ENCODE measurements around the gene PCDHGA10. TPM values are rescaled to one million over a fixed set of nuclear protein-coding genes. Genes with fewer than 3 reads are reported as not detected.

PCDHGA10 gene
- total RNA-seq, result 10 to 100 TPM in 2 of 4 donors, 1 to 10 TPM in 2; 7.0 to 23.6 (median 10.3) TPM

- Histone ChIP-seq H3K4me1 (no peaks in the 10 kb centered on the region), H3K27ac (no peak within 1 kb of the TSS), H3K9me3 (peaks cover 52% of the 10 kb centered on the region), H3K4me3 (peak within 1 kb of the TSS; percentile 36), H3K36me3 (no peaks in the 10 kb centered on the region), H3K27me3 (peaks cover 3% of the 10 kb centered on the region)
- no peak for DNase-seq (ENCODE audit: low spot score in 2 of 2)
- WGBS, result 20% methylated on average over 28 of the region's 31 CpGs
- peak; percentile 17 to 47 for TF ChIP-seq CTCF (IDR thresholded peaks at IDR 0.05)
- TF ChIP-seq POLR2A (IDR thresholded peaks at IDR 0.05), result no peak
These were observed at the start of gene PCDHGA10 for GRCh38 chr5:141412854-141413539. TSS of gene PCDHGA10 (plus strand) at chr5:141412987. CDS start at chr5:141413176, 189 bp downstream.

GRCh38 chr5:141363952-141364660 lies 48.7 kb upstream of the PCDHGA10 start, which contains the start of gene PCDHGA5:
TSS of gene PCDHGA5 (plus strand) at chr5:141364162. CDS start at chr5:141364331, 169 bp downstream.
- 27% methylated on average over 34 of the region's 34 CpGs for WGBS
- H3K9me3 ChIP-seq, result peaks cover 61% of the 10 kb centered on the region
- H3K27ac ChIP-seq, result no peak within 1 kb of the TSS
- H3K36me3 ChIP-seq, result no peaks in the 10 kb centered on the region
- no peak for TF ChIP-seq CTCF (IDR thresholded peaks at IDR 0.05)
- TF ChIP-seq EP300 (IDR thresholded peaks at IDR 0.05), result no peak
- no peak for TF ChIP-seq POLR2AphosphoS5 (IDR thresholded peaks at IDR 0.05)
- no peak for TF ChIP-seq POLR2A (IDR thresholded peaks at IDR 0.05)
- no peak for DNase-seq (ENCODE audit: low spot score in 2 of 2)
- peaks cover 26% of the 10 kb centered on the region for H3K27me3 ChIP-seq
- peaks cover 3% of the 10 kb centered on the region for H3K4me1 ChIP-seq
- H3K4me3 ChIP-seq, result peak within 1 kb of the TSS; percentile 4

GRCh38 chr5:141366016-141366896 lies 46.5 kb upstream of the PCDHGA10 start:
- no peak overlapping the region for H3K4me3 ChIP-seq
- no peak for DNase-seq (ENCODE audit: low spot score in 2 of 2)
- 34% methylated on average over 34 of the region's 46 CpGs for WGBS
- peaks cover 28% of the 10 kb centered on the region for H3K27me3 ChIP-seq
- TF ChIP-seq POLR2AphosphoS5 (IDR thresholded peaks at IDR 0.05), result no peak
- TF ChIP-seq EP300 (IDR thresholded peaks at IDR 0.05), result no peak
- TF ChIP-seq CTCF (IDR thresholded peaks at IDR 0.05), result no peak
- no peak for TF ChIP-seq POLR2A (IDR thresholded peaks at IDR 0.05)
- H3K9me3 ChIP-seq, result peaks cover 57% of the 10 kb centered on the region
- peaks cover 3% of the 10 kb centered on the region for H3K4me1 ChIP-seq
- no peaks in the 10 kb centered on the region for H3K36me3 ChIP-seq
- no peak overlapping the region for H3K27ac ChIP-seq

DNA sequence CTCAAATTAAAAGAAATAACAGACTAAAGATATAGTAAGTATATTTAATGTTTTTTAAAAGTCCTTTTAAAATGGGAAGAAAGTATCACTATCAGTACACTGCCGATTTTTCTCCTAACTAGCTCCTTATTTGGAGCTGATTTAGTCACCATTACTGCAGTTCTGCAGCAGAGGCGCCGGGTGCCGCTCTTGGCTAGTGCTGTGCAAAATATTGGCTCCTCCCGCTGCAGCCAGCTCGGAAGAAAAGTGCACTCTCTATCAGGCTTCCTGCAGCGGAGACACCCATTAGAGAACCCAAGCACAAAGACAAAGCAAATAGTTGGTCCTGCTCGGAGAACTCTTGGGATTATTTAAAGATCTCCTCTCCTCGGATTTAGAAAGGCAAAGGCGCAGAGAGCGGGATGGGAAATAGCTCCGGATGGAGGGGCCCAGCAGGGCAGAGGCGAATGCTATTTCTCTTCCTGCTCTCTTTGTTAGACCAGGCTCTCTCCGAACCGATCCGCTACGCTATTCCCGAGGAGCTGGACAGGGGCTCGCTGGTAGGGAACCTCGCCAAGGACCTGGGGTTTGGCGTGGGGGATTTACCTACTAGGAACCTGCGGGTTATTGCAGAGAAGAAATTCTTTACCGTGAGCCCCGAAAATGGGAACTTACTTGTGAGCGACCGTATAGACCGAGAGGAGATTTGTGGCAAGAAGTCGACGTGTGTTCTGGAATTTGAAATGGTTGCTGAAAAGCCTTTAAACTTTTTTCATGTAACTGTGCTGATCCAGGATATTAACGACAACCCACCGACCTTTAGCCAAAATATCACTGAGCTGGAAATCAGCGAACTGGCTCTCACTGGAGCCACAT lies 42.6 kb upstream of the PCDHGA10 start, which contains the start of gene PCDHGB3:
PCDHGB3 (plus strand) TSS at position 249 of the 855 bp plus-strand sequence; CDS start at position 402, 153 bp downstream.
- TF ChIP-seq CTCF (IDR thresholded peaks at IDR 0.05) (peak in 1 of 2 donors; percentile 27), POLR2A (IDR thresholded peaks at IDR 0.05) (no peak)
- WGBS, result 21% methylated on average over 32 of the region's 32 CpGs
- Histone ChIP-seq H3K36me3 (no peaks in the 10 kb centered on the region), H3K4me1 (no peaks in the 10 kb centered on the region), H3K27ac (no peak within 1 kb of the TSS), H3K27me3 (peaks cover 15% of the 10 kb centered on the region), H3K9me3 (peaks cover 63% of the 10 kb centered on the region), H3K4me3 (peak within 1 kb of the TSS; percentile 37)
- no peak for DNase-seq (ENCODE audit: low spot score in 2 of 2)

Data from suprapubic skin (tissue), 4 donors.